ENCODE results near the gene CD72.
"Not testable (repeated sequence)": the region's sequence is repeated elsewhere in the genome, so short reads cannot be mapped to it uniquely, and the experiment has no call there.

CD72 gene

GRCh38 chr9:35617548-35617947, 665 bp downstream of the CD72 start:
- in situ Hi-C loops (cut with HindIII; ENCODE audit: low sequenced_read_pairs), result no loop called here

GRCh38 chr9:35616681-35617459, 1.3 kb downstream of the CD72 start:
- in situ Hi-C loops (cut with HindIII; ENCODE audit: low sequenced_read_pairs), result no loop called here

- in situ Hi-C loops (cut with HindIII; ENCODE audit: low sequenced_read_pairs), result no loop called here
Measured at GRCh38 chr9:35615981-35616680, 2.1 kb downstream of the CD72 start.

GRCh38 chr9:35612843-35613242, 5.4 kb downstream of the CD72 start:
- in situ Hi-C loops (cut with HindIII; ENCODE audit: low sequenced_read_pairs), result no loop called here

GRCh38 chr9:35612066-35612465, 6.1 kb downstream of the CD72 start:
- in situ Hi-C loops (cut with HindIII; ENCODE audit: low sequenced_read_pairs), result not testable (repeated sequence)

- in situ Hi-C loops (cut with HindIII; ENCODE audit: low sequenced_read_pairs), result no loop called here
Measured at GRCh38 chr9:35611230-35611797, 6.9 kb downstream of the CD72 start.

- in situ Hi-C loops (cut with HindIII; ENCODE audit: low sequenced_read_pairs), result no loop called here
Measured at GRCh38 chr9:35609820-35610163, 8.4 kb downstream of the CD72 start.

- in situ Hi-C loops (cut with HindIII; ENCODE audit: low sequenced_read_pairs), result no loop called here
Measured at GRCh38 chr9:35609001-35609819, 9.0 kb downstream of the CD72 start.

GRCh38 chr9:35608221-35608620, 10.0 kb downstream of the CD72 start:
- in situ Hi-C loops (cut with HindIII; ENCODE audit: low sequenced_read_pairs), result no loop called here

- in situ Hi-C loops (cut with HindIII; ENCODE audit: low sequenced_read_pairs), result no loop called here
Measured at GRCh38 chr9:35606726-35607125, 11.5 kb downstream of the CD72 start.

- in situ Hi-C loops (cut with HindIII; ENCODE audit: low sequenced_read_pairs), result no loop called here
Measured at GRCh38 chr9:35606138-35606504, 12.1 kb downstream of the CD72 start.

- in situ Hi-C loops (cut with HindIII; ENCODE audit: low sequenced_read_pairs), result no loop called here
Measured at GRCh38 chr9:35605351-35606137, 12.7 kb downstream of the CD72 start.

GRCh38 chr9:35604578-35605350, 13.4 kb downstream of the CD72 start, which contains the start of gene TESK1:
Gene TESK1, plus strand, starts transcription at chr9:35605262. Its CDS starts 358 bp downstream, at chr9:35605620.
- in situ Hi-C loops (cut with HindIII; ENCODE audit: low sequenced_read_pairs), result no loop called here

- in situ Hi-C loops (cut with HindIII; ENCODE audit: low sequenced_read_pairs), result no loop called here
Measured at GRCh38 chr9:35603986-35604577, 14.1 kb downstream of the CD72 start.

GRCh38 chr9:35603506-35603985, 14.7 kb downstream of the CD72 start:
- in situ Hi-C loops (cut with HindIII; ENCODE audit: low sequenced_read_pairs), result no loop called here

- in situ Hi-C loops (cut with HindIII; ENCODE audit: low sequenced_read_pairs), result no loop called here
Measured at GRCh38 chr9:35599763-35600604, 18.2 kb downstream of the CD72 start.

GRCh38 chr9:35598866-35599590, 19.2 kb downstream of the CD72 start:
- in situ Hi-C loops (cut with HindIII; ENCODE audit: low sequenced_read_pairs), result no loop called here

- in situ Hi-C loops (cut with HindIII; ENCODE audit: low sequenced_read_pairs), result not testable (repeated sequence)
Measured at GRCh38 chr9:35596907-35597306, 21.3 kb downstream of the CD72 start.
